RWPE1 (cell line): ENCODE results near the gene HOXB7.

Experiments used
- CTCF ChIA-PET: fragments of 350-600 bp; sonication (Branson Sonifier 250); formaldehyde crosslinking; extraction: SDS; loops from one replicate; lab custom pipeline; 2021; lab: Yijun Ruan, JAX
- POLR2A ChIA-PET: fragments of 400-600 bp; formaldehyde crosslinking; extraction: SDS; loops from one replicate; lab custom pipeline; 2020; ENCODE audit warnings: antibody characterized with exemption; ENCODE audit not compliant: low non-redundant PET; lab: Yijun Ruan, JAX
- DNase-seq: peaks from one replicate; pipeline ENCODE4 v3.0.0; 2012; ENCODE audit warnings: low spot score
- H3K27ac ChIP-seq: fragments of 450-650 bp; 2 replicates; pipeline ENCODE4 v1.5.1; 2017
- TF ChIP-seq, protein P1 (sequence below): fragments of 450-650 bp; conservative IDR thresholded peaks from 2 replicates; pipeline ENCODE4 v1.5.1; 2017; ENCODE audit warnings: low read depth, mild to moderate bottlenecking

The HOXB7 gene

GRCh38 chr17:48599354-48599753 lies 11.5 kb downstream of the HOXB7 start:
- no peak overlapping the region for H3K27ac ChIP-seq
- DNase-seq = no peak
- TF ChIP-seq, protein P1, sequence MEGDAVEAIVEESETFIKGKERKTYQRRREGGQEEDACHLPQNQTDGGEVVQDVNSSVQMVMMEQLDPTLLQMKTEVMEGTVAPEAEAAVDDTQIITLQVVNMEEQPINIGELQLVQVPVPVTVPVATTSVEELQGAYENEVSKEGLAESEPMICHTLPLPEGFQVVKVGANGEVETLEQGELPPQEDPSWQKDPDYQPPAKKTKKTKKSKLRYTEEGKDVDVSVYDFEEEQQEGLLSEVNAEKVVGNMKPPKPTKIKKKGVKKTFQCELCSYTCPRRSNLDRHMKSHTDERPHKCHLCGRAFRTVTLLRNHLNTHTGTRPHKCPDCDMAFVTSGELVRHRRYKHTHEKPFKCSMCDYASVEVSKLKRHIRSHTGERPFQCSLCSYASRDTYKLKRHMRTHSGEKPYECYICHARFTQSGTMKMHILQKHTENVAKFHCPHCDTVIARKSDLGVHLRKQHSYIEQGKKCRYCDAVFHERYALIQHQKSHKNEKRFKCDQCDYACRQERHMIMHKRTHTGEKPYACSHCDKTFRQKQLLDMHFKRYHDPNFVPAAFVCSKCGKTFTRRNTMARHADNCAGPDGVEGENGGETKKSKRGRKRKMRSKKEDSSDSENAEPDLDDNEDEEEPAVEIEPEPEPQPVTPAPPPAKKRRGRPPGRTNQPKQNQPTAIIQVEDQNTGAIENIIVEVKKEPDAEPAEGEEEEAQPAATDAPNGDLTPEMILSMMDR = no peak
- CTCF ChIA-PET = interaction anchor here (0.9 kb wide), 1 partner anchor 20 kb away, joined by 3 read pairs; no protein-coding TSS in a partner anchor
- POLR2A ChIA-PET = no interaction called here

DNA sequence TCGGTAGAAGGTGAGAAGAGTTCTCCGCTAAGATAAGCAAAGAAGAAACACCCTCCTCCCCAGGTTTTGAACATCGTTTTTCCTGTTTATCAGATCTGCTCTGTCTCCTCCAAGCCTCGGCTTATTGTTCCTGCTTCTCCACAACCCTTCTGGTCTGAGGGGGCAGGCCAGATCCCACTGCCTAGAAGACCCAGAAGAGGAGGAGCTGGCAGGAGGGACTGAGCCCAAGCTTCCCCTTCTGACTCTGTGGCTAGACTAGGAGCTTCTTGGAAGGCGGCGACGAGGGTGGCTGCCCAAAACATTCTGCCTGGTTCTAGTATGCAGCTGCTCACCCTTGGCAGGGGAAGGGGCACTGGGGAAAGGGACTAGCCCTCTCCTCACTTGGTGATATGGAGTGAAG lies 12.1 kb downstream of the HOXB7 start:
- TF ChIP-seq, protein P1 = no peak
- POLR2A ChIA-PET = no interaction called here
- DNase-seq = no peak
- CTCF ChIA-PET = interaction anchor here (0.6 to 1.1 kb wide), 3 partner anchors 21 to 204 kb away, joined by 3 to 4 read pairs (median 3); no protein-coding TSS in a partner anchor
- no peak overlapping the region for H3K27ac ChIP-seq

DNA sequence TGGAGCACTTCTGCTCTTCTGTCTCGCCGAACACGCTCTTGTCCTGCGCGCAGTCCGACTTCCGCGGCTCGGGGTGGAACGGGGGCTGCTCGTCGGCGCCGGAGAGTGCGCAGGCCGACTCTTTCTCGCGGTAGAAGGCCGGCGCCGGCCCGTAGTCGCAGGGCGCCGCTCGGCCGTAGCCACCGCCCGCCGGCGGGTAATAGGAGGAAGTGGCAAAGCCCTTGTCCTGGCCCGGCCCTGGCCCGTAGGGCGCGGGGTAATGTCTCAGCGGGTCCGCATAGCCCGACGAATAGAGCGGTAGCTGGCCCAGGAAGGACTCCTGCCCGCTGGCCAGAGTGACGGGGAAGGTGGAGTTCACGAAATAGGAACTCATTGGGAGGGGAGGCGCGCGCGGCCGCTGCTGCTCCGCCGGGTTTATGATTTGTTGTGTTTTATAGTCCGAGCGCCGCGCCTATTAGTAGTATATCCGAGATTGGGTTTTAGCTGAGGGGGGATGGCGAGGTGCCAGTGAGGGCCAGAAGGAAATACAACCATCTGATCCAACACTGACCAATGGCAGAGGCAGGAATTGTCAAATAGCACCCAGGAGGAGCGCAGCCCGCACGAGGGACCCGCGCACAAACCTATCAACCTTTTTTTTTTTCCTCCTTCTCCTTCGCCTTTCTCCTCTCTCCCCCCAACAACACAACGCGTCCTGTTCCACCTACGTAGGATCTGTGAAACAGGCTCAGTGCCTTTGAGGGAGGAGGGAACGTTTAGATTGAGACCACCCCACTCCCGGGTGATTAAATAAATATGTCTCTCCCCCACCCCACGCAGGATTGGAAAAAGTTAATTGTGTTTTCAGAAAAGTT lies 12.8 kb downstream of the HOXB7 start:
- CTCF ChIA-PET = interaction anchor here (0.6 to 1.1 kb wide), 3 partner anchors 21 to 203 kb away, joined by 3 to 4 read pairs (median 3); no protein-coding TSS in a partner anchor
- peak overlapping the region; percentile 22 for H3K27ac ChIP-seq
- TF ChIP-seq, protein P1 = no peak
- POLR2A ChIA-PET = no interaction called here
- no peak for DNase-seq

- POLR2A ChIA-PET = no interaction called here
- CTCF ChIA-PET = no interaction called here
- TF ChIP-seq, protein P1 = no peak
- peak overlapping the region; percentile 22 for H3K27ac ChIP-seq
- no peak for DNase-seq
These were observed 13.4 kb downstream of the HOXB7 start for GRCh38 chr17:48597528-48597777.

- POLR2A ChIA-PET = no interaction called here
- TF ChIP-seq, protein P1 = no peak
- peak overlapping the region; percentile 22; the same call in 1 of the 2 replicates for H3K27ac ChIP-seq
- CTCF ChIA-PET = interaction anchor here (0.5 to 0.7 kb wide), 3 partner anchors 14 to 599 kb away, joined by 3 to 9 read pairs (median 3); no protein-coding TSS in a partner anchor
- DNase-seq = no peak
These were observed 13.9 kb downstream of the HOXB7 start for GRCh38 chr17:48596735-48597527.

DNA sequence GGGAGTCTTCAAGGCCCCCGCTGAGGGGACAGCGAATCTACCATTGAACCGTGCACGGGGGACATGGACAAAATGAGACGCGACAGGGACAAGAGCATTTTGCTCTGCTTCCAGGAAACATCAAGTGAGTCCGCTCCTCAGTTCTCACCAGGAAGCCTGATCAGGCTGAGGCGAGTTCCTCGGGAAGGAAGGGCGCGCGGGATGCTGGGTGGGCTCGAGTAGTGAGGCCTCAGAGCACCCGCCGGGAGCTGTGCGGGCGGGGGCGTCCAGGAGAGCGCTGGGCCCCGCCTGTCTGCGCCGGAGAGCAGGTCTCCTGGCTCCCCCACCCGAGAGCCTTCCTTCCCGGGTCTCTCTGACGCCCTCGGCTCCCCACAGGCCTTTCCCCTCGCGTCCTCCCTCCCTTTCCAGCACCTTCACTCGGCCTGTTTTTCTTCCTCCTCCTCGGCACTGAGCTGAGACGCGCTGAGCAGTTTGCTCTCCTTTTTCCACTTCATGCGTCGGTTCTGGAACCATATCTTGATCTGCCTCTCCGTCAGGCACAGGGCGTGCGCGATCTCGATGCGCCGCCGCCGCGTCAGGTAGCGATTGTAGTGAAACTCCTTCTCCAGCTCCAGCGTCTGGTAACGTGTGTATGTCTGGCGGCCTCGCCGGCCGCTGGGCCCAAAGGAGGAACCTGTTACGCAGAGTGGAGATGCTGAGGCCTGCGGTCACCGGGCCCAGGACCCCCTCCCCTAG lies 14.7 kb downstream of the HOXB7 start:
- no peak overlapping the region for H3K27ac ChIP-seq
- ChIA-PET POLR2A (no interaction called here), CTCF (interaction anchor here (0.5 to 0.7 kb wide), 2 partner anchors 13 to 598 kb away, joined by 3 to 9 read pairs; no protein-coding TSS in a partner anchor)
- TF ChIP-seq, protein P1 = no peak
- no peak for DNase-seq
